Measurements from ENCODE around the gene PIGK.
"Not testable (repeated sequence)": the region's sequence is repeated elsewhere in the genome, so short reads cannot be mapped to it uniquely, and the experiment has no call there.

PIGK gene

GRCh38 chr1:77188770-77189169 is 30.5 kb downstream of the PIGK start:
- DNase-seq, result no peak

- DNase-seq, result not testable (repeated sequence)
These were observed 32.3 kb downstream of the PIGK start for GRCh38 chr1:77186907-77187306.

GRCh38 chr1:77182083-77182482 is 37.1 kb downstream of the PIGK start:
- no peak for DNase-seq

DNA sequence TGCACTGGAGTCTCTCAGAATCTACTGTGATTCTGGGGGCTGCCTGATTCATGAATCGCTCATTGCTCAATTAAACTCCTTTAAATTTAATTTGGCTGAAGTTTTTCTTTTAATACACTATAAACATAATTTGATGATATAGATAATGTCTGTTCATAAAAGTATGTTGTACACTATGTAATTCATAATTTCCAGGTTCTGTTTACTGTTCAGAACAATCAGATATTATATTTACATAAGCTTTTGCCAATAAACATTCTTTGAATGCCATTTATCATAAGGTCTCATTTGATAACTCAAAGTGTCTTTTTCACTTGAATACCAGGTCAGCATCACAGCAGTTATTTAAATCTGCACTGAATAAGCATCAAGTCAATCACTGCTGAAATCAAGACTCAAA is 39.6 kb downstream of the PIGK start:
- DNase-seq, result no peak

GRCh38 chr1:77175230-77175844 is 43.9 kb downstream of the PIGK start:
- no peak for DNase-seq

DNA sequence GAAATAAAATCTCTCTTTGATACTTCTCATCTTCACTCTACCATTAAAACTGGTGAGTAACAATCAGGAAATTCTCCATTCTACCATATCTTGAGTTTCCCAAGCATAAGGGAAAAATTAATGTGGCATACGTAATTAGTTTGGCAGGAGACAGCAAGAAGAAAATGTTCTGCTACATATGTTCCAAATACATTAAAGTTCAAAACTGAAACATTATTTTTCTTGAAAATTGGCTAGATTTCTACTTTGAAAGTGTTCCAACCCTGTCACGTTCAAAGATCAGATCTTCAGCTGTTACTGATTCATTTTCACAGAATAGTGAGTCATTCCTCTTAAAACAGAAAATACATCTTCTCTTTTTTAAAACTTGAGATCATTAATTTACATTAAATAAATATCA is 48.5 kb downstream of the PIGK start:
- no peak for DNase-seq

- no peak for DNase-seq
These were observed 50.9 kb downstream of the PIGK start for GRCh38 chr1:77168358-77168757.

- no peak for DNase-seq
These were observed 54.7 kb downstream of the PIGK start for GRCh38 chr1:77164434-77164944.

GRCh38 chr1:77159706-77160105 is 59.5 kb downstream of the PIGK start:
- not testable (repeated sequence) for DNase-seq

GRCh38 chr1:77156214-77156613 is 63.0 kb downstream of the PIGK start:
- no peak for DNase-seq

DNA sequence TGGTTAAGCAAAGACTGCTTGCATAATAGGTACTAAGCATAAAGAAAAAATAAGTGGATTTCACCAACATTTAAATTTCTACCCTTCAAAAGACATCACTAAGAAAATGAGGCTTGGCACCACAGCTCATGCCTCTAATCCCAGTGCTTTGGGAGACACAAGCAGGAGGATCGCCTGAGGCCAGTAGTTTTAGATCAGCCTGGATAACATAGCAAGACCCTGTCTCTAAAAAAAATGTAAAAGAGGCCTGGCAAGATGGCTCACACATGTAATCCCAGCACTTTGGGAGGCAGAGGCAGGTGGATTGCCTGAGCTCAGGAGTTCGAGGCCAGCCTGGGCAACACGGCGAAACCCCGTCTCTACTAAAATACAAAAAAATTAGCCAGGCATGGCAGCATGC is 73.0 kb downstream of the PIGK start:
- no peak for DNase-seq

DNA sequence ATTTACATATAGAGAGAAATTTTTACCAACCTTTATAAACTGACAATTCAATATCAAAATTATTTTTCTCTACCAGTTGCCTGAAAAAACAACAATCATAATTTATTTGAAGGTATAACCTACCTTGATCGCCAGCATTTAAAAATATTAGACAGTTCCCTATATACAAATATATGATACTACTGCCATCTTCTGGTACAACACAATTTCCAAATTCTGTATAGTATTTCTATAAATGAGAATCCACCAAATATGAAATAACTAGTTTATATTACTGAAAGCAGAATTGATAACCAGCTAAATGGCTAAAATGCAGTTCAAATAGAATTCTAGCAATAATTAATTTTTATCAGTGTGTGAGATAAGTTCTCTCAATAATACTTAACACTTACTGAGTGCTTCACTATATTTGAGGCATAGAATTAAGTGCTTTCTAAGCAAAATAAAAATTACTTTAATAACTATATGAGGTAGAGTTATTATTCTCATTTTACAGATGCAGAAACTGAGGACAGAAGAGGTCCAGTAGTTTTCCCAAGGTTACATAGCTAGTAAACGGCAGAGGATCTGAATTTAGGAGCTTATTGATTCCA is 75.6 kb downstream of the PIGK start:
- peak; percentile 0 for DNase-seq

- no peak for DNase-seq
These were observed 79.8 kb downstream of the PIGK start for GRCh38 chr1:77139389-77139788.

DNA sequence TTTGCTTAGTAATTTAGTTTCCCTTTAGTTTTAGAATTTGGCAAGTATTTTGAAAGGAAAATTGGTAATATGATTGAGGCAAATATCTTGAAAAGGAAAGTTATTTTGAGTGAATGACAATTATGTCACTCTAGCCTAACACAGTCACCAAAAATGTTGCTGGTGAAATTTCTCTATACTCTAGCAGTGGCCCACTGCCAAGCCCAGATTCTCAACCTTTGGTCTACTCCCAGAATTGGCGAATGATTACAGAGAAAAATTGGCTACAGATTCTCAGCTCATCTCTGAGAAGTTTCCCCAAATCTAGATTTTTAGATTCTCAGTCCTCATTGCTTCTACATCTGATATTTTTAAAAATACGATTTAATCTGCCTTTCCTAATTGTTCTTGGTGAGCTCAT is 84.9 kb downstream of the PIGK start:
- DNase-seq, result no peak

DNA sequence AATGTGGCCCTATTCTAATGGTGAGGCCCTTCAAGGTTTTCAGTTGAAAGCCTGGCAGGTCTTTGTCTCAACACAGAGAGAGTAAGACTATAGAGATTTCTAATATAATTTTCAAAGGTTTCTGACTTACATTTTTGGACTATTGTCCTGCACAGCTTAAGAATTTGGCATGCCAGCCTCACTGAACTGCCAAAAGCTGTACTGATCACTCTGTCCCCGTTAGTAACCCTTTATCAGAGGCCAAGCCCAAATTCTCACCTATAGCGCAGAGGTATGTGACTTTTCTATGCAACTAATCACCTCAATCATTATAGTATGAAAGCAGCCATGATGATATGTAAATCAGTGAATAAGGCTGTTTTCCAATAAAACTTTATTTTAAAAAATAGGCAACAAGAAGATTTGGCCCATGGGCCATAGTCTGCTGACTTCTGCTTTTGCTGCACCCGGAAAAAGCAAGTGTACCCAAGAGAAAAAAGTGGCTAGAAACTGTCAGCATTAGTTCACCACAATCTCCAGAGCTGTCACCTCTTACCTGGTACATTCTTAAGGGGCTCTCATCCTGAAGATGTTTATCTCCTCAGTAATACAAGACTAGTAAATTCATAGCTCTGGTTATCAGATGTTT is 85.4 kb downstream of the PIGK start:
- DNase-seq, result no peak

GRCh38 chr1:77126307-77126706 is 92.9 kb downstream of the PIGK start:
- peak; percentile 57 for DNase-seq

DNA sequence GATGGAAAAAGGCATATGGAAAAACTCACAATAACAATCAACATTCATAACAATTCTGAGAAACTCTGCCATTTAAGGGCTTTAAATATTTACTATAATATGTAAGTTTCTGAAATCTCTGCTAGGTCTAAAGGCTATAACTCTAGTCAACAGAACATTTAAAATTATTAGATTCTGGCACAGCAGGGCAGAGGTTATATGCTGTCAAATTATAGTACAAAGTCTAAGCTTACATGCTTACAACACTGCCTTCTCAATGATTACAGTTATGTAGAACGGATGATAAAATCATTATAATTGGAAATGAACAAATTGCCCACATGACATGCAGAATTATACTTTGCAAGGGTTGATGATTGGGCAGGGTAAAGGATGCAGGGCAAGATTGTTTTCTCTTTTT is 97.7 kb downstream of the PIGK start:
- no peak for DNase-seq

DNA sequence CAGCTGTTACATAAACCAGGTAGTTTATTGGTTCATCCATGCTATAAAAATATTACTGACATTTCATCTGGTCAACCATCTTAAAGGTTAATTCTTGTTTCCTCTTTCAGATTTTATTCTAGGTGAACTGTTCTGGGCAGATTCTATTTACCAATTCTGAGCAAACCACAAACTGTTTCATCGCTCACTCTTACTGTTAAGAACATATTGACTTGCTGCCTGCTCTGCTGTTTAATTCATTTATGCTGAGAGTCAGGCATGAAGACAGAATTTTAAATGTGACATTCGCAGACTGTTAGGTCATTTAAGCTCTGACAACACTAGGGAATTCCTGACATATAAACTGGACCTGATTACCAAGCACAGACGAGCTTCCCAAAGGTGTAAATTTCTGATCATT is 98.3 kb downstream of the PIGK start:
- no peak for DNase-seq

DNA sequence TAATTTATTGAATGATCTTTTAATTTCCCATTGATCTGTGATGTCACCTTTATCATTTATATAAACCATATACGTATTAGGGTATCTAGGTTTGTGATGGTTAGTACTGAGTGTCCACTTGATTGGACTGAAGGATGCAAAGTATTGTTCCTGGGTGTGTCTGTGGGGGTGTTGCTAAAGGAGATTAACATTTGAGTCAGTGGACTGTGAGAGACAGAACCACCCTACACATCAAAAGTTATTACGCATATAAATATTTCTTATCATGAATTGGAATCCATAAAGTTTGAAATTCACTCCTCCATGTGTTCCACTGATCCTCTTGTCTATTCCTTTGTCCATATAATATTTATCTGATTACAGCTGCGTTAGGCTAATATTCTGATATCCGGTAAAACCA is 100.5 kb downstream of the PIGK start:
- DNase-seq, result no peak

DNA sequence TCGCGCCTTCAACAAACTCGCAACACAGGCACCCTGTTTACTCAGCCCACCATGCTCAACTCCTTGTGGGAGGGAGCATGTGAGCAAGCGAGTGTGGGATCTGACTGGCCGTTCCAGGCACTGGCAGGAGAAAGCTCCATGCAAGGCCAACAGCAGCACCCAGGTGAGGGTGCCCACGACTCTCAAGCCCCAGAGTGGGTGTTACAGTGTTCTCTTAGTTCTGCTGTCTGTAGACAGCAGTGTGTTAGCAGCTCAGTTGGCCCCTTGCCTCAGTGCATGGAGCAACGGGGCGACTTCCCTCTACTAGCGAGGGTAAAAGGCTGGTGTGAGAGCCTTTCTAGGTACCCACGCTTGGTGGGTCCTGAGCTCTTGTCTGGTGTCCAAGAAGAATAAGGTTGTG is 114.6 kb downstream of the PIGK start:
- DNase-seq, result no peak

DNA sequence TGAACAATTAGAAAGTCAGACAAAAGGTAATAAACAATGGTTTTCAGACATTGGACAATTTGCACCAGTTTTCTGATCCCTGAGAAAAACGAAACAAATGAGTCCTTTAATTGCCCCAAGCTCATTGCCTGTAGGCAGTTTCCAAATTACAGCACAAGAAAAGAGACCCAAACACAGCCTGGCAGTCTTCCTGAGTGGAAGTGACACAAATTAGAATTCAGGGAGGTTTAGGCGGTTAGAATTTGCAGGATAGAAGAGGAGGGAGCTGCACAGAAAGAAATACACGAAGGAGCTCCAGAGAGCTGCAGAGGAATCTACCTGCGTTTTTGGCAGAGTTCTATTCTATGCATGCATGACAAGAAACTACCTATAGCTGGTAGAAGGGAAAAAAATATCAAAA is 115.7 kb downstream of the PIGK start:
- no peak for DNase-seq

DNA sequence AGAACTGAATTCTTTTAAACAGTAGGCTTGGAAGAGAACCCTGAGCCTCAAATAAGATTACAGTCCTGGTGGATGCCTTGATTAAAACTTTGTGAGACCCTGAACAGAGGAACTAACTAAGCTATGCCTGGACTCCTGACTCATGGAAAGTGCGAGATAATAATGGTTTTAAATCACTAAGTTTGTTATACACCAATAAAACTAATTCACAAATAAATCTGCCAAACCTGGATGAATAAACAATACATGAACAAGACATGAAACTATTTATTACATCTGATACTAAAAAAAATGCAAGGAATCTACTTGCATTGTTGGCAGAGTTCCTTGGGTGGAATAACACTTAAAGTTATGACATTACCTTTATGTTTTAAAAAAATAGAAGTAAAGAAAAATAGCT is 118.4 kb downstream of the PIGK start:
- DNase-seq, result no peak

DNA sequence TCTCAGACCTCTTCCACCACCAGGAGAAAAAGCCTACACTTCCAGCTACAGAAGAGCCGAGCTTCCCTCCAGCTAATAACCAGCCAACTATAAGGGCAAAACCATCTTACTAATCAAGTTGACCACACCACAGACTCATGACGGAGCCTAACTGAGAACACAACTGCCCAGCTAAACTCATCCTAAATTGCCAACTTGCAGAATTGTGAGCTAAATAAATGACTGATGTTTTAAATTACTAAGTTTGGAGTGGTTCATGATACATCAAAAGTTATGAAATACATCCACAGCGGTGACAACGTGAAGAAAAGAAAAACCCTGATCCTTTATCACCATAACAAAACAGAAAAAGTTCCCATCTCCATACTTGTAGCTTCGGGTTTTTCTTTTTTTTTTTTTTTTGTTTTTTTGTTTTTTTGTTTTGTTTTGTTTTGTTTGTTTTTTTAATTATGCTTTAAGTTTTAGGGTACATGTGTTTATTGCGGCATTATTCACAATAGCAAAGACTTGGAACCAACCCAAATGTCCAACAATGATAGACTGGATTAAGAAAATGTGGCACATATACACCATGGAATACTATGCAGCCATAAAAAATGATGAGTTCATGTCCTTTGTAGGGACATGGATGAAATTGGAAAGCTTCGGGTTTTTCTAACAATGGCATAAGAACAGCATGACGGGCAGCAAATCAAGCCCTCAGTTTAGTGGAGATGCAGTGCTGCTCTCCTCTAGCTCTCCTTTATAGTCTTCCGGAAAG is 122.6 kb downstream of the PIGK start:
- no peak for DNase-seq

DNA sequence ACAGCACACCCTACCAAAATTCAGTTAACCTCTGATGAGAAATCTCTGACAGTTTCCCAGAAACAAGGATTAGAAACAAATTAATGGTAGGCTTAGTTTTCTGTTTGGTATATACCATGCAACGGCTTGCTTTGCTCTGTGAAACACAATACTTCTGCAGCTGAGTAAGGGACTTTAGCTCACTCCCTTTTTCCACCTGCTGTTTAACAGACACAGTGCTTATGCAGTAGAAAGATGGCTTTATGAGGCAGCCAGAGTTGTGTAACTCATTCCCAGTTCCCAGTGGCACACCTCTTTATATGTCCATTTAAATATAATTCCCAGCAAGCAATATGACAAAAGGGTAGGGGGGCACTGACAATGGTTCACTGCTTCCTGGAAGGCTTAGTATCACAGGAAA is 124.0 kb downstream of the PIGK start:
- no peak for DNase-seq

All from NCI-H345 (cell line).